ENCODE data around the gene DCDC2.
"Not testable (repeated sequence)": the region's sequence is repeated elsewhere in the genome, so short reads cannot be mapped to it uniquely, and the experiment has no call there.

Gene DCDC2

DNA sequence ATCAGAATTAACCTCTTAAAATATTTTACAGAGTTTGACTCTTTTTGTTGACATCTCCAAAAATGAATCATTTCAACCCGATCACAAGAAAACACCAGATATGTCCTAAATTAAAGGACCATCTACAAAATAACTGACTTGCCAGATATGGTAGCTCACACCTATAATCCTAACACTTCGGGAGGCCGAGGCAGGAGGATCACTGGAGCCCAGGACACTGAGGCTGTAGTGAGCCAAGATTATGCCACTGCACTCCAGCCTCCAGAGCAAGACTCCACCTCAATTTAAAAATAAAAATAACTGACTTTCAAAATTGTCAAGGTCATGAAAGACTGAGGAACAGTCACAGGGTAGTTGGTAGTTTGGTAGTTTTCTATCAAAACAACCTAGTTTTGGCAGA lies 34.9 kb downstream of the DCDC2 start:
- Histone ChIP-seq H3K36me3 (ENCODE audit: control insufficient read depth, insufficient read depth, low read length) (no peaks in the 10 kb centered on the region), H3K9me3 (ENCODE audit: control insufficient read depth, insufficient read depth, low read length) (no peaks in the 10 kb centered on the region), H3K27me3 (ENCODE audit: control insufficient read depth, insufficient read depth, low read length) (peaks cover 14% of the 10 kb centered on the region), H3K4me3 (ENCODE audit: low read depth, low read length) (no peak overlapping the region), H3K27ac (ENCODE audit: low read depth, low read length) (peak overlapping the region; percentile 81), H3K9ac (ENCODE audit: low read depth, low read length) (no peak overlapping the region), H3K4me1 (ENCODE audit: control insufficient read depth, insufficient read depth, low read length) (peaks cover 29% of the 10 kb centered on the region)

GRCh38 chr6:24322446-24322845 lies 35.4 kb downstream of the DCDC2 start:
- not testable (repeated sequence) for H3K9me3 ChIP-seq (ENCODE audit: control insufficient read depth, insufficient read depth, low read length); H3K9ac ChIP-seq (ENCODE audit: low read depth, low read length); H3K4me3 ChIP-seq (ENCODE audit: low read depth, low read length); H3K36me3 ChIP-seq (ENCODE audit: control insufficient read depth, insufficient read depth, low read length)
- H3K4me1 ChIP-seq (ENCODE audit: control insufficient read depth, insufficient read depth, low read length): peaks cover 29% of the 10 kb centered on the region
- H3K27me3 ChIP-seq (ENCODE audit: control insufficient read depth, insufficient read depth, low read length): peaks cover 14% of the 10 kb centered on the region
- peak overlapping the region; percentile 64 for H3K27ac ChIP-seq (ENCODE audit: low read depth, low read length)

DNA sequence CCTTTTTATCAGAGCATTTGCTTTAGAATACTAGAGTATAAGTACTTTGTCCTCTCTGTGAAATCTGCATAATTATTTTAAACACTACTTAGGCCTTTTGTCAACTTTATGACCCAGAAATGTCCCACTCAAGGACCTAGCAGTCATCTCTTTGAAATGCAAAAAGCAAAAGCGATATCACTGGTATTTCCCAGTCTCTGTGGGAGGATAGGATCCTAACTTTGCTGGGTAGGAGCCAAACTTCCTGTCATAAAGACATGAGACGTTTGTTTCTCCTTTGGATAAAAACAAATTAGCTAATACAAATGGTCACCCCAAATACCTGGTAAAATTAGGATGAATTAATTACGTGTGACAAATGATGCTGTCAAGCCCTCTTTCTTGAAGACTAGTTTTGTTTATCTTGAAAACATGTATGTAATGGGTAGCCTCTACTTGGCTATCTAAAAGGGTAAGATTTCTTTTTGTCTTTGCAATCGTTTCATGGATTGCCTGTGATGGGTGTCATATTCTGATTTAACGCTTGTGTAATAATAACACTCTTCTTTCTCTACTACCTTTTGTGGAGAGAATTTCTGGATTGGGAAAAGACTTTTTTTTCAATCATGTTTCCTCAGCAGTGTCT lies 36.2 kb downstream of the DCDC2 start:
- Histone ChIP-seq H3K4me3 (ENCODE audit: low read depth, low read length) (no peak overlapping the region; the same call in 1 of the 2 replicates), H3K9me3 (ENCODE audit: control insufficient read depth, insufficient read depth, low read length) (no peaks in the 10 kb centered on the region)

DNA sequence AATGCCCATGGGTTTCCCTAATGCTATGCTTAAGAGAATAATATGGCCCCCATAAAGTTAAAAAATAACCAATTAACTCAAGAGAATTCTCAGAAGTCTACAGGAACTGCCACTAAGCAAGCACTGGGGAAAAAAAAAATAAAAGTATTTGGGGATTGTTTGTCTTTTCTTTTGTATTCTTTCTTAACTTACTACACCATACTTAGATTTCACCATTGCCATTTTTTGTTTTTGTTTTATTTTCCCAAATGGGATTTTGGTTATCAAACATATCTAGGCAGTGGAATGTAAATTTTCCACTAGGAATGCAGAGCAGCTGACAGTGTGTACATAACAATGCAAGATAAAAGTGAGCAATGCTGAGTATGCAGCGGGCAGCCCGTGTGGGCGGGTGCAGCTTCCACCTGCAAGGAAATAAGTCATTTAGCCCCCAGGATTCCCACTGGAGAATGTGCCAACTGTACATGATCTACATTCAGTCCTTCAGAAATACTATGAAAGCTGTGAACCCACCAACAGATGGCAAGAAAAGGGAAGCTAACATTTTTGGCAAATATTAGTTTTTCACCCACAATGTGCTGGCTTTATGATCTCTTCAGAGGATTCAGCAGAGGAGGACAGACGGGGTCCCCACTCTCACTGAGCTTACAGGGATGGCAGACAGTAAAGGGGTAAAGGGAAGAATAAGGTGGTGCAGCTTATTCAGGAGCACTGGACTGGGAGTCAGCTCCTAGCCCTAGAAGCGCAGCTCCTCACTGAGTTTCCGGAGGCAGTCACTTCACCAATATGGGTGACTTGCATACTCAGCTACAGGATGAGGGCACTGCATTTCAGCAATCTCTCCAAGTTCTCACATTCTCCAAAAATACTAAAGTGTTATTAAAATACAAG lies 44.4 kb downstream of the DCDC2 start:
- no peaks in the 10 kb centered on the region for H3K27me3 ChIP-seq (ENCODE audit: control insufficient read depth, insufficient read depth, low read length)
- no peak overlapping the region; the same call in 1 of the 2 replicates for H3K4me3 ChIP-seq (ENCODE audit: low read depth, low read length)
- no peak overlapping the region for H3K9ac ChIP-seq (ENCODE audit: low read depth, low read length)
- H3K4me1 ChIP-seq (ENCODE audit: control insufficient read depth, insufficient read depth, low read length): peaks cover 16% of the 10 kb centered on the region
- peak overlapping the region; percentile 78 for H3K27ac ChIP-seq (ENCODE audit: low read depth, low read length)
- H3K36me3 ChIP-seq (ENCODE audit: control insufficient read depth, insufficient read depth, low read length): no peaks in the 10 kb centered on the region
- H3K9me3 ChIP-seq (ENCODE audit: control insufficient read depth, insufficient read depth, low read length): peaks cover 17% of the 10 kb centered on the region; the same call in 1 of the 2 replicates

More for the DNA sequence above, 36.2 kb downstream of the DCDC2 start:
- H3K27ac ChIP-seq (ENCODE audit: low read depth, low read length): peak overlapping the region; percentile 64
- no peak overlapping the region for H3K9ac ChIP-seq (ENCODE audit: low read depth, low read length)
- no peaks in the 10 kb centered on the region for H3K36me3 ChIP-seq (ENCODE audit: control insufficient read depth, insufficient read depth, low read length)
- peaks cover 29% of the 10 kb centered on the region for H3K4me1 ChIP-seq (ENCODE audit: control insufficient read depth, insufficient read depth, low read length)
- peaks cover 14% of the 10 kb centered on the region for H3K27me3 ChIP-seq (ENCODE audit: control insufficient read depth, insufficient read depth, low read length)

GRCh38 chr6:24311775-24312174 lies 46.1 kb downstream of the DCDC2 start:
- Histone ChIP-seq H3K4me1 (ENCODE audit: control insufficient read depth, insufficient read depth, low read length) (peaks cover 23% of the 10 kb centered on the region), H3K9me3 (ENCODE audit: control insufficient read depth, insufficient read depth, low read length) (peaks cover 17% of the 10 kb centered on the region; the same call in 1 of the 2 replicates)
- not testable (repeated sequence) for H3K27ac ChIP-seq (ENCODE audit: low read depth, low read length); H3K27me3 ChIP-seq (ENCODE audit: control insufficient read depth, insufficient read depth, low read length); H3K4me3 ChIP-seq (ENCODE audit: low read depth, low read length); H3K9ac ChIP-seq (ENCODE audit: low read depth, low read length); H3K36me3 ChIP-seq (ENCODE audit: control insufficient read depth, insufficient read depth, low read length)

DNA sequence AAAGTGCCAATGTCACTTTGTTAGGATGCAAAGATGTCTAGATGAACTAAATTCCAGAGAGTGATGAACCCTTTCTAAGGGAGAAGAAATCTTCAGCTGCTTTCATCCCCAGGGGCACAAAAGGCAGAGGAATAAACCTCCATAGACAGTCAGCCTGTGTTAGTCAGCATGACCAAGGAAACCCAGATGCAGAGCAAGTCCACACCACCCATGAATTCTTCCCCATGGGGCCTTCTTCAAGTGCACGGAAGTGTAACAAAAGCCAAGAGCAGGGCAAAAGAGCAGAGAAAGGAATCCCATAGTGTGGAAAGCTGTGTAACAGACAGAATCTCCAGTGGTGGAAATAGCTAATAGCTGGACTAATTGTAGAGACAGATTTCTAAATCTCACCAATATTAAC lies 50.0 kb downstream of the DCDC2 start:
- Histone ChIP-seq H3K4me3 (ENCODE audit: low read depth, low read length) (no peak overlapping the region), H3K9ac (ENCODE audit: low read depth, low read length) (no peak overlapping the region), H3K36me3 (ENCODE audit: control insufficient read depth, insufficient read depth, low read length) (no peaks in the 10 kb centered on the region), H3K27ac (ENCODE audit: low read depth, low read length) (peak overlapping the region; percentile 23), H3K9me3 (ENCODE audit: control insufficient read depth, insufficient read depth, low read length) (peaks cover 17% of the 10 kb centered on the region; the same call in 1 of the 2 replicates), H3K27me3 (ENCODE audit: control insufficient read depth, insufficient read depth, low read length) (no peaks in the 10 kb centered on the region), H3K4me1 (ENCODE audit: control insufficient read depth, insufficient read depth, low read length) (peaks cover 13% of the 10 kb centered on the region)

DNA sequence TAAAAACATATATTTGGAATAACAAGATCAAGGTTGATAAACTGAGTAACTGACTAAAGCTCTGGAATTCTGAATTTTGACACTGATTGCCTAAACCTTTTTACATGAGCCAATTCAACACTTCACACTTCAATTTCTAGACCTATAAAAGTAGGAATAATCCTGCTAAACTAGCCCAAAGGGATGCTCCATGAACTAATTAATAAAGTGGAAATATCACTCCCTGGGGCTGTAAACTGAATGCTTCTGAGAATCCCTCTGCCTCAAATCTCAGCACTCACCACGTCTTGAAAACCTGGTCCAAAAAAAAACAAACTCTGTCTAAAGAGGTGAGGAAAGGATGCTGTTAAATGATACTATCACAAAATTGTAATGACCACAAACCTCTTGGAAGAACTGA lies 50.9 kb downstream of the DCDC2 start:
- no peak overlapping the region for H3K4me3 ChIP-seq (ENCODE audit: low read depth, low read length)
- peaks cover 9% of the 10 kb centered on the region for H3K4me1 ChIP-seq (ENCODE audit: control insufficient read depth, insufficient read depth, low read length)
- no peak overlapping the region for H3K9ac ChIP-seq (ENCODE audit: low read depth, low read length)
- H3K27ac ChIP-seq (ENCODE audit: low read depth, low read length): no peak overlapping the region
- no peaks in the 10 kb centered on the region for H3K27me3 ChIP-seq (ENCODE audit: control insufficient read depth, insufficient read depth, low read length)
- no peaks in the 10 kb centered on the region for H3K36me3 ChIP-seq (ENCODE audit: control insufficient read depth, insufficient read depth, low read length)
- peaks cover 12% of the 10 kb centered on the region; the same call in 1 of the 2 replicates for H3K9me3 ChIP-seq (ENCODE audit: control insufficient read depth, insufficient read depth, low read length)

DNA sequence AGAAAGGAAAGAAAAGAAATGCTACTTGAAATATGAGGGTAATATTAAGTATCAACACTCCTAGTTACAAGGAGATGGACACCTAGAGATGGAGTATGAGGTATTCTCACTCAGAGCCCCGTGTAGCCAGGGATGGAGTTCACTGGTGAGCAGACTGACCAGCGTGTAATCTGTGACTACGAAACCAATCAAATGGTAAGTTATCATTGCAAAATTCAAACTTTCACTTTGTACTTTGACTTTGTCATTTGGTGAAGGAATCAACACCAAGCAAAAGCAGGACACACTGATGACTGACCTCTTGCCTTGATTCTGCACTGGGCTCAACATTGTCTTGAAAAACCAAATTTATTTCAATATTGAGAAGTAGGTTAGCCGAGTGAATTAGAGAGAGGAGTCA lies 51.8 kb downstream of the DCDC2 start:
- H3K4me3 ChIP-seq (ENCODE audit: low read depth, low read length): no peak overlapping the region
- peaks cover 15% of the 10 kb centered on the region for H3K4me1 ChIP-seq (ENCODE audit: control insufficient read depth, insufficient read depth, low read length)
- no peak overlapping the region for H3K9ac ChIP-seq (ENCODE audit: low read depth, low read length)
- no peaks in the 10 kb centered on the region for H3K36me3 ChIP-seq (ENCODE audit: control insufficient read depth, insufficient read depth, low read length)
- no peak overlapping the region for H3K27ac ChIP-seq (ENCODE audit: low read depth, low read length)
- H3K27me3 ChIP-seq (ENCODE audit: control insufficient read depth, insufficient read depth, low read length): no peaks in the 10 kb centered on the region
- peaks cover 4% of the 10 kb centered on the region; the same call in 1 of the 2 replicates for H3K9me3 ChIP-seq (ENCODE audit: control insufficient read depth, insufficient read depth, low read length)

GRCh38 chr6:24296944-24297343 lies 60.9 kb downstream of the DCDC2 start:
- Histone ChIP-seq H3K9me3 (ENCODE audit: control insufficient read depth, insufficient read depth, low read length) (no peaks in the 10 kb centered on the region), H3K4me3 (ENCODE audit: low read depth, low read length) (no peak overlapping the region), H3K27me3 (ENCODE audit: control insufficient read depth, insufficient read depth, low read length) (no peaks in the 10 kb centered on the region), H3K9ac (ENCODE audit: low read depth, low read length) (no peak overlapping the region), H3K36me3 (ENCODE audit: control insufficient read depth, insufficient read depth, low read length) (no peaks in the 10 kb centered on the region), H3K27ac (ENCODE audit: low read depth, low read length) (no peak overlapping the region), H3K4me1 (ENCODE audit: control insufficient read depth, insufficient read depth, low read length) (peaks cover 6% of the 10 kb centered on the region; the same call in 1 of the 2 replicates)

- H3K4me1 ChIP-seq (ENCODE audit: control insufficient read depth, insufficient read depth, low read length); H3K9ac ChIP-seq (ENCODE audit: low read depth, low read length); H3K36me3 ChIP-seq (ENCODE audit: control insufficient read depth, insufficient read depth, low read length); H3K4me3 ChIP-seq (ENCODE audit: low read depth, low read length); H3K27ac ChIP-seq (ENCODE audit: low read depth, low read length); H3K27me3 ChIP-seq (ENCODE audit: control insufficient read depth, insufficient read depth, low read length); H3K9me3 ChIP-seq (ENCODE audit: control insufficient read depth, insufficient read depth, low read length): not testable (repeated sequence)
Observed at GRCh38 chr6:24293852-24294251, 64.0 kb downstream of the DCDC2 start.

DNA sequence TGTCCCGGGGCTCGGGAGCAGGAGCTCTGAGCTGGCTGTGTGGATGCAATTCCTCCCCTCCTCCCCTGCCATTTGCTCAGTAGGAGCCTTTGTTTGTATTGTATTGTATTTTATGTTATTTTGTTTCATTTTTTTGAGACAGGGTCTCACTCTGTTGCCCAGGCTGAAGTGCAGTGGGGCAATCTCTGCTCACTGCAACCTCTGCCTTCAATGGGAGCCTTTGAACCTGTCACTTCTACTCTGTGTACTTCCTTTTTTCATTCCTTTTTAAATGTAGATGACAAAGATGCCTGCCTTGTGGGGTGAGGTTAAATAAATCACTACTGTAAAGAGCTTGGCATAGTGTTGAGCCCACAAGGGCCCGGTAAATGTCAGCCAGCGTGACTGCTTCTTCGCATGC lies 70.6 kb downstream of the DCDC2 start:
- H3K9ac ChIP-seq (ENCODE audit: low read depth, low read length): no peak overlapping the region
- no peak overlapping the region for H3K27ac ChIP-seq (ENCODE audit: low read depth, low read length)
- H3K36me3 ChIP-seq (ENCODE audit: control insufficient read depth, insufficient read depth, low read length): no peaks in the 10 kb centered on the region

More for the DNA sequence above, 70.6 kb downstream of the DCDC2 start:
- Histone ChIP-seq H3K9me3 (ENCODE audit: control insufficient read depth, insufficient read depth, low read length) (no peaks in the 10 kb centered on the region), H3K27me3 (ENCODE audit: control insufficient read depth, insufficient read depth, low read length) (no peaks in the 10 kb centered on the region), H3K4me3 (ENCODE audit: low read depth, low read length) (no peak overlapping the region), H3K4me1 (ENCODE audit: control insufficient read depth, insufficient read depth, low read length) (no peaks in the 10 kb centered on the region; the same call in 1 of the 2 replicates)

Data from HUES48 (cell line).